ENCODE data around the gene EEF1AKMT4. TPM values are rescaled to one million over a fixed set of nuclear protein-coding genes. Genes with fewer than 3 reads are reported as not detected.
A peak's percentile ranks its signal among the peaks of the same experiment; 100 is the strongest.

The EEF1AKMT4 gene
- total RNA-seq, 1 donor from 2014 or later, result 14.0 TPM

DNA sequence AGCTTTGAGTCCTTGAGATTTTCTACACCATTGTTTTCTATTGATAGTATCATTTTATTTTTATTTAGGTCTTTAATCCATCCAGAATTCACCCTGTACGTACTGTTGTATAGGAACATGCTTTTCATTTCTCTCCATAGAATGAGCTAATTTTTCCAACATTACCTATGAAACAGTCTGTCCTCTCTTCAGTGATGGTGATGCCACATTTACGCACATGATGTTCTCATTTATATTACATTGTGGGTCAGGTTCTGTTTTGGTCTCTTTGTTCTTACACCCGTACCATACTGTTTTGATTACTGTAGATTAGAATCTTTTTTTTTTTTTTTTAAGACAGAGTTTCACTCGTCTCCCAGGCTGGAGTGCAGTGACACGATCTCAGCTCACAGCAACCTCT is 37.8 kb upstream of the EEF1AKMT4 start:
- no peak for DNase-seq (ENCODE audit: low read depth)
- no peaks in the 10 kb centered on the region for H3K36me3 ChIP-seq (ENCODE audit: control insufficient read depth, insufficient read depth, low read length)
- no peak overlapping the region for H3K4me3 ChIP-seq (ENCODE audit: low read depth, low read length)
- FAIRE-seq, result no peak
- TF ChIP-seq, protein P1, sequence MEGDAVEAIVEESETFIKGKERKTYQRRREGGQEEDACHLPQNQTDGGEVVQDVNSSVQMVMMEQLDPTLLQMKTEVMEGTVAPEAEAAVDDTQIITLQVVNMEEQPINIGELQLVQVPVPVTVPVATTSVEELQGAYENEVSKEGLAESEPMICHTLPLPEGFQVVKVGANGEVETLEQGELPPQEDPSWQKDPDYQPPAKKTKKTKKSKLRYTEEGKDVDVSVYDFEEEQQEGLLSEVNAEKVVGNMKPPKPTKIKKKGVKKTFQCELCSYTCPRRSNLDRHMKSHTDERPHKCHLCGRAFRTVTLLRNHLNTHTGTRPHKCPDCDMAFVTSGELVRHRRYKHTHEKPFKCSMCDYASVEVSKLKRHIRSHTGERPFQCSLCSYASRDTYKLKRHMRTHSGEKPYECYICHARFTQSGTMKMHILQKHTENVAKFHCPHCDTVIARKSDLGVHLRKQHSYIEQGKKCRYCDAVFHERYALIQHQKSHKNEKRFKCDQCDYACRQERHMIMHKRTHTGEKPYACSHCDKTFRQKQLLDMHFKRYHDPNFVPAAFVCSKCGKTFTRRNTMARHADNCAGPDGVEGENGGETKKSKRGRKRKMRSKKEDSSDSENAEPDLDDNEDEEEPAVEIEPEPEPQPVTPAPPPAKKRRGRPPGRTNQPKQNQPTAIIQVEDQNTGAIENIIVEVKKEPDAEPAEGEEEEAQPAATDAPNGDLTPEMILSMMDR (IDR thresholded peaks at IDR 0.05; ENCODE audit: insufficient read depth, low read length, severe bottlenecking), result no peak
- no peaks in the 10 kb centered on the region for H3K27me3 ChIP-seq (ENCODE audit: control insufficient read depth, insufficient read depth, low read length)

- TF ChIP-seq, protein P1 (IDR thresholded peaks at IDR 0.05; ENCODE audit: insufficient read depth, low read length, severe bottlenecking), result no peak
- no peaks in the 10 kb centered on the region for H3K27me3 ChIP-seq (ENCODE audit: control insufficient read depth, insufficient read depth, low read length)
- DNase-seq (ENCODE audit: low read depth) (no peak), FAIRE-seq (no peak)
- H3K4me3 ChIP-seq (ENCODE audit: low read depth, low read length), result no peak overlapping the region
- no peaks in the 10 kb centered on the region for H3K36me3 ChIP-seq (ENCODE audit: control insufficient read depth, insufficient read depth, low read length)
Observed at GRCh38 chr3:184218814-184219213, 30.7 kb upstream of the EEF1AKMT4 start.

DNA sequence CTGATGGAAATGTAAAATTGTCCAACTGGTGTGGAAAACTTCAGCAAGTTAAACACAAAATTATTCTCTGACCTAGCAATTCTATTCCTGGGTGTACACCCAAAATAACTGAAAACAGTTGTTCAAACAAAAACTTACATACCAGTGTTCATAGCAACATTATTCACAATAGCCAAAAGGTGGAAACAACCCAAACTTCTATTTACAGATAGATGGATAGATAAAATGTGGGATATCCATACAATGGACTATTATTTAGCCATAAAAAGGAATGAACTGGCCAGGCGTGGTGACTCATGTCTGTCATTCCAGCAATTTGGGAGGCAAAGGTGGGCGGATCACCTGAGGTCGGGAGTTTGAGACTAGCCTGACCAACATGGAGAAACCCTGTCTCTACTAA is 27.0 kb upstream of the EEF1AKMT4 start:
- no peak overlapping the region for H3K4me3 ChIP-seq (ENCODE audit: low read depth, low read length)
- H3K27me3 ChIP-seq (ENCODE audit: control insufficient read depth, insufficient read depth, low read length), result peaks cover under 1% of the 10 kb centered on the region
- no peaks in the 10 kb centered on the region for H3K36me3 ChIP-seq (ENCODE audit: control insufficient read depth, insufficient read depth, low read length)
- no peak for FAIRE-seq
- TF ChIP-seq, protein P1 (IDR thresholded peaks at IDR 0.05; ENCODE audit: insufficient read depth, low read length, severe bottlenecking), result no peak
- no peak for DNase-seq (ENCODE audit: low read depth)

- no peak for DNase-seq (ENCODE audit: low read depth)
- Histone ChIP-seq H3K27me3 (ENCODE audit: control insufficient read depth, insufficient read depth, low read length) (peaks cover 14% of the 10 kb centered on the region), H3K36me3 (ENCODE audit: control insufficient read depth, insufficient read depth, low read length) (no peaks in the 10 kb centered on the region), H3K4me3 (ENCODE audit: low read depth, low read length) (no peak overlapping the region)
- TF ChIP-seq, protein P1 (IDR thresholded peaks at IDR 0.05; ENCODE audit: insufficient read depth, low read length, severe bottlenecking), result no peak
- peak; percentile 18 for FAIRE-seq
Observed at GRCh38 chr3:184223946-184224345, 25.5 kb upstream of the EEF1AKMT4 start.

GRCh38 chr3:184227481-184227935 is 22.0 kb upstream of the EEF1AKMT4 start:
- peak; percentile 33 for DNase-seq (ENCODE audit: low read depth)
- FAIRE-seq, result peak; percentile 7
- Histone ChIP-seq H3K36me3 (ENCODE audit: control insufficient read depth, insufficient read depth, low read length) (no peaks in the 10 kb centered on the region), H3K4me3 (ENCODE audit: low read depth, low read length) (no peak overlapping the region), H3K27me3 (ENCODE audit: control insufficient read depth, insufficient read depth, low read length) (peaks cover 34% of the 10 kb centered on the region)
- TF ChIP-seq, protein P1 (IDR thresholded peaks at IDR 0.05; ENCODE audit: insufficient read depth, low read length, severe bottlenecking), result peak; percentile 90
